ENCODE results near the gene BEX3. TPM values are rescaled to one million over a fixed set of nuclear protein-coding genes. Genes with fewer than 3 reads are reported as not detected.

The BEX3 gene
- total and polyA plus RNA-seq, 3 donors from 2014 or later, result 289 to 415 (median 354) TPM

DNA sequence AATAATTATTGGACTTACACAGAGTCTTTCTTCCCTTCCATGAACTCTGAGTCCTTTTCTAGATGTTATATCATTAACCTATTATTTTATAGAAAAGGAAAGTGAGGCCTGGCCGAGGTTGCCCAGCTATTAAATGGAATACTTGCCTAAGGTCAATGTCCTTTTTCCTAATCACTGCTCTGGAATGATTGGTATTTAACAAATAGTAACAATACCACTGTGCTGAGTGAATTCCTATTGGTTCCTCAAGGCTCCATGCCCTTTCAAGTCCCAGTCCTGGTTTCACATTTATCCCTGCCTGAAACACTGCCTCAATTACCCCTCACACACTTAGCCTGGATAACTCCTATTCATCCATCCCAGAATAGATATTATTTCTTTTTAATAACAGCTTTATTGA, 13.9 kb upstream of the BEX3 start:
- Histone ChIP-seq H3K27me3 (no peaks in the 10 kb centered on the region), H3K4me3 (no peak overlapping the region), H3K36me3 (ENCODE audit: low read depth, missing control alignments) (no peaks in the 10 kb centered on the region), H3K4me1 (no peaks in the 10 kb centered on the region), H3K9me3 (no peaks in the 10 kb centered on the region), H3K27ac (peak overlapping the region; percentile 39 to 41)
- WGBS, 2 donors, result 35 to 36% methylated on average over 1 of the region's 1 CpG
- DNase-seq, result no peak
- intact Hi-C loops (cut with DNase I; ENCODE audit: low total_unique reads), result no loop called here
- TF ChIP-seq, protein P1, sequence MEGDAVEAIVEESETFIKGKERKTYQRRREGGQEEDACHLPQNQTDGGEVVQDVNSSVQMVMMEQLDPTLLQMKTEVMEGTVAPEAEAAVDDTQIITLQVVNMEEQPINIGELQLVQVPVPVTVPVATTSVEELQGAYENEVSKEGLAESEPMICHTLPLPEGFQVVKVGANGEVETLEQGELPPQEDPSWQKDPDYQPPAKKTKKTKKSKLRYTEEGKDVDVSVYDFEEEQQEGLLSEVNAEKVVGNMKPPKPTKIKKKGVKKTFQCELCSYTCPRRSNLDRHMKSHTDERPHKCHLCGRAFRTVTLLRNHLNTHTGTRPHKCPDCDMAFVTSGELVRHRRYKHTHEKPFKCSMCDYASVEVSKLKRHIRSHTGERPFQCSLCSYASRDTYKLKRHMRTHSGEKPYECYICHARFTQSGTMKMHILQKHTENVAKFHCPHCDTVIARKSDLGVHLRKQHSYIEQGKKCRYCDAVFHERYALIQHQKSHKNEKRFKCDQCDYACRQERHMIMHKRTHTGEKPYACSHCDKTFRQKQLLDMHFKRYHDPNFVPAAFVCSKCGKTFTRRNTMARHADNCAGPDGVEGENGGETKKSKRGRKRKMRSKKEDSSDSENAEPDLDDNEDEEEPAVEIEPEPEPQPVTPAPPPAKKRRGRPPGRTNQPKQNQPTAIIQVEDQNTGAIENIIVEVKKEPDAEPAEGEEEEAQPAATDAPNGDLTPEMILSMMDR (IDR thresholded peaks at IDR 0.05), result no peak

DNA sequence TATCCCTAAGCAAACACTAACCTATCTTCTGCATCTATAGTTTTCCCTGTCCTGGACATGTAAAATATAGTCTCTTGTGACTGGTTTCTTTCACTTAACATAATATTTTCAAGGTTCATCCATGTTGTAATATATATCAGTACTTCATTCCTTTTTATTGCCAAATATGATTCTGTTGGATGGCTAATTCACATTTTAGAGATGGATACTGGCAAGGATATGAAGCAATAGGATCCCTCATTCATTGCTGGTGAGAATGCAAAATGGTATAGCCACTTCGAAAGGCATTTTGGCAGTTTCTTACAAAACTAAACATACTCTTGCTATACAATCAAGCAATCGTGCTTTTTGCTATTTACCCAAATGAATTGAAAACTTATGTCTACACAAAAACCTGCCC, 13.3 kb upstream of the BEX3 start:
- Histone ChIP-seq H3K9me3 (no peaks in the 10 kb centered on the region), H3K36me3 (ENCODE audit: low read depth, missing control alignments) (no peaks in the 10 kb centered on the region), H3K4me3 (no peak overlapping the region), H3K27me3 (no peaks in the 10 kb centered on the region), H3K4me1 (no peaks in the 10 kb centered on the region), H3K27ac (peak overlapping the region in 1 of 2 donors; percentile 39)
- intact Hi-C loops (cut with DNase I; ENCODE audit: low total_unique reads), result no loop called here
- TF ChIP-seq, protein P1 (IDR thresholded peaks at IDR 0.05), result no peak
- TF ChIP-seq POLR2A (IDR thresholded peaks at IDR 0.05), result no peak
- 91 to 93% methylated on average over 2 of the region's 2 CpGs for WGBS, 2 donors
- DNase-seq, result no peak

DNA sequence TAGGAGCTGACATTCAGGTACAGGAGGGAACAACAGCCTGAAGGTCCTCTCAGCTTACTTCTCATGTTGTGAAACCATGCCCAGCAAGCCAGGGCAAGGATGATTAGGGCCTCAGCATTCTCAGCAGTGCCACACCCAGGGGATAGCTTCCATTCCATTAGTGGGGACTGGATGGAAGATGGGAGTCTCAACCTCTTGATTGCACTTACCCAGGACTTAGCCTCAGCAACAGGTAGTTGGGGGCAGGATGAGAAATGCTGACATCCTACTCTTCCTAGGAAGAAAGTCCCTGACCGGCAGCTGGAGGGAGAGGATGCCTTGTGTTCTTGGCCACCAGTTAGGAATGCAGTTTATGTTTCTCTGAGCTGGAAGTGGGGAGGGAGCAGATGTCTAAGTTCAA, 8.8 kb upstream of the BEX3 start:
- no peaks in the 10 kb centered on the region for H3K4me1 ChIP-seq
- no peak overlapping the region for H3K27ac ChIP-seq
- H3K27me3 ChIP-seq, result no peaks in the 10 kb centered on the region
- no peaks in the 10 kb centered on the region for H3K9me3 ChIP-seq
- 40% methylated on average over 1 of the region's 1 CpG; no CpG with 5 or more reads in 1 of the 2 donors for WGBS, 2 donors
- intact Hi-C loops (cut with DNase I; ENCODE audit: low total_unique reads), result no loop called here
- no peak overlapping the region for H3K4me3 ChIP-seq
- no peaks in the 10 kb centered on the region for H3K36me3 ChIP-seq (ENCODE audit: low read depth, missing control alignments)
- no peak for DNase-seq
- no peak for TF ChIP-seq POLR2A (IDR thresholded peaks at IDR 0.05)
- TF ChIP-seq, protein P1 (IDR thresholded peaks at IDR 0.05), result no peak

DNA sequence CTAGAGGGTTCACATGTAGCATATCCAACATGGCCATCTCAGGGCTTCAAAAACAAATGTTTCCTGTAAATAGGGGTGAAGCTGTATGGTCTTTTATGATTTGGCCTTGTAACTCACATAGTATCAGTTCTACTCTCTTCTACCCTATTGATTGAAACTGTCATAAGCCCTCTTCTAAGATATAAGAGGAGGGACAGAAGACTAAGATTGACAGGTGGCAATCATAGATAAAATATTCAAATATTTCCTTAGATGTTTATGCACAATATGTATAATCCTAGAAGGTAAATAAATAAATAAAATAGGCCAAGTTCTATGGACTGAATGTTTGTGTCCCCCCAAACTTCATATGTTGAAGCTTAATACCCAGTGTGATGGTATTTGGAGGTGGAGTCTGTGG, 6.9 kb upstream of the BEX3 start:
- intact Hi-C loops (cut with DNase I; ENCODE audit: low total_unique reads), result no loop called here

DNA sequence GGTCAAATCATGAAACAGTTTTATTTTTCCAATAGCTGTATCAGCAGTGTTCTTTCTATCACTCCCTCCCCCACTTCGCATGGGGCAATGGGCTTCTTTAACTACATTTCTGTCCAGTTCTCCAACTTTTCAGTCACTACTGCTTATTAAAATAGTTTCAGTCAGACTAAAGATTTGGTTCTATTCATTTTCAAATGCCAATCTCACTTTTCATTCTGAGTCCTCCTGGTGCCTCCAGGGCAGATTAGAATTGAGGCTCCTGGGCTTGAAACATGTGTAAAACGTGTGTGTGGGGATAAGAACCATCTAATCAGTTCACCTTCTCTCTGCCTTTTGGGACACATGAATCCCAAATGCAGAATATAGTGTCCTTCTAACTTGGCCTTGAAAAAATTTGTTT, 3.5 kb upstream of the BEX3 start:
- no peak for DNase-seq
- no peaks in the 10 kb centered on the region for H3K4me1 ChIP-seq

More for the DNA sequence above, 6.9 kb upstream of the BEX3 start:
- TF ChIP-seq, protein P1 (IDR thresholded peaks at IDR 0.05), result no peak
- no peak for TF ChIP-seq POLR2A (IDR thresholded peaks at IDR 0.05)
- no peaks in the 10 kb centered on the region for H3K27me3 ChIP-seq
- DNase-seq, result no peak
- H3K9me3 ChIP-seq, result no peaks in the 10 kb centered on the region
- no peaks in the 10 kb centered on the region for H3K36me3 ChIP-seq (ENCODE audit: low read depth, missing control alignments)
- no peaks in the 10 kb centered on the region for H3K4me1 ChIP-seq
- H3K4me3 ChIP-seq, result no peak overlapping the region
- H3K27ac ChIP-seq, result no peak overlapping the region

More for the DNA sequence above, 3.5 kb upstream of the BEX3 start:
- WGBS, 2 donors, result 41 to 55% methylated on average over 2 of the region's 2 CpGs
- TF ChIP-seq POLR2A (IDR thresholded peaks at IDR 0.05), result no peak
- TF ChIP-seq, protein P1 (IDR thresholded peaks at IDR 0.05), result no peak
- no peaks in the 10 kb centered on the region for H3K27me3 ChIP-seq
- peak overlapping the region; percentile 55 to 64 for H3K27ac ChIP-seq
- H3K9me3 ChIP-seq, result no peaks in the 10 kb centered on the region
- no peaks in the 10 kb centered on the region for H3K36me3 ChIP-seq (ENCODE audit: low read depth, missing control alignments)
- intact Hi-C loops (cut with DNase I; ENCODE audit: low total_unique reads), result no loop called here
- no peak overlapping the region for H3K4me3 ChIP-seq

Measured in testis (tissue), 3 donors.